ENCODE data around the gene DLK1.

Gene DLK1

GRCh38 chr14:100721568-100721967 lies 5.1 kb upstream of the DLK1 start:
- no peak for TF ChIP-seq CTCF (IDR thresholded peaks at IDR 0.05; ENCODE audit: control insufficient read depth, extremely low read depth, insufficient read depth)
- H3K4me3 ChIP-seq (ENCODE audit: low read depth, low read length) = no peak overlapping the region

GRCh38 chr14:100722367-100722766 lies 4.3 kb upstream of the DLK1 start:
- no peak for DNase-seq (ENCODE audit: low read depth)
- no peak for TF ChIP-seq CTCF (IDR thresholded peaks at IDR 0.05; ENCODE audit: control insufficient read depth, extremely low read depth, insufficient read depth)
- no peak overlapping the region for H3K4me3 ChIP-seq (ENCODE audit: low read depth, low read length)

More at GRCh38 chr14:100721568-100721967, 5.1 kb upstream of the DLK1 start:
- DNase-seq (ENCODE audit: low read depth) = no peak

- no peak for DNase-seq (ENCODE audit: low read depth)
- no peak for TF ChIP-seq CTCF (IDR thresholded peaks at IDR 0.05; ENCODE audit: control insufficient read depth, extremely low read depth, insufficient read depth)
- no peak overlapping the region for H3K4me3 ChIP-seq (ENCODE audit: low read depth, low read length)
These were observed 3.4 kb upstream of the DLK1 start for GRCh38 chr14:100723135-100723829.

GRCh38 chr14:100723830-100724437 lies 2.8 kb upstream of the DLK1 start:
- TF ChIP-seq CTCF (IDR thresholded peaks at IDR 0.05; ENCODE audit: control insufficient read depth, extremely low read depth, insufficient read depth) = no peak
- DNase-seq (ENCODE audit: low read depth) = no peak

GRCh38 chr14:100724536-100724935 lies 2.2 kb upstream of the DLK1 start:
- TF ChIP-seq CTCF (IDR thresholded peaks at IDR 0.05; ENCODE audit: control insufficient read depth, extremely low read depth, insufficient read depth) = no peak
- no peak for DNase-seq (ENCODE audit: low read depth)
- no peak overlapping the region for H3K4me3 ChIP-seq (ENCODE audit: low read depth, low read length)

More at GRCh38 chr14:100723830-100724437, 2.8 kb upstream of the DLK1 start:
- no peak overlapping the region for H3K4me3 ChIP-seq (ENCODE audit: low read depth, low read length)

- no peak overlapping the region for H3K4me3 ChIP-seq (ENCODE audit: low read depth, low read length)
- DNase-seq (ENCODE audit: low read depth) = no peak
- no peak for TF ChIP-seq CTCF (IDR thresholded peaks at IDR 0.05; ENCODE audit: control insufficient read depth, extremely low read depth, insufficient read depth)
These were observed 905 bp upstream of the DLK1 start for GRCh38 chr14:100725587-100726387.

Data from LNCaP clone FGC (cell line).